AG09319 (cell line): ENCODE measurements around the gene SSH2.
"Not testable (repeated sequence)": the region's sequence is repeated elsewhere in the genome, so short reads cannot be mapped to it uniquely, and the experiment has no call there.

Source experiments
- DNase-seq: peaks from one replicate; pipeline ENCODE4 v3.0.0-alpha.2; 2010; ENCODE audit warnings: low read depth; ENCODE audit errors: extremely low read depth
- CTCF ChIP-seq: IDR thresholded peaks from 2 replicates; pipeline ENCODE4 v1.5.1; 2011; ENCODE audit warnings: low read depth, mild to moderate bottlenecking, inconsistent platforms, low read length, moderate library complexity

SSH2 gene

GRCh38 chr17:29653995-29654714, 275.9 kb downstream of the SSH2 start:
- no peak for TF ChIP-seq CTCF
- no peak for DNase-seq

- no peak for DNase-seq
- TF ChIP-seq CTCF = no peak
These were observed 277.1 kb downstream of the SSH2 start for GRCh38 chr17:29652976-29653375.

- not testable (repeated sequence) for DNase-seq
These were observed 278.1 kb downstream of the SSH2 start for GRCh38 chr17:29651913-29652312.

- DNase-seq = no peak
- TF ChIP-seq CTCF = no peak
These were observed 279.6 kb downstream of the SSH2 start for GRCh38 chr17:29650396-29650795.

GRCh38 chr17:29649359-29649758, 280.7 kb downstream of the SSH2 start:
- DNase-seq = no peak
- no peak for TF ChIP-seq CTCF

GRCh38 chr17:29648005-29648404, 282.0 kb downstream of the SSH2 start:
- no peak for DNase-seq
- no peak for TF ChIP-seq CTCF

GRCh38 chr17:29645515-29646051, 284.4 kb downstream of the SSH2 start:
- TF ChIP-seq CTCF = no peak
- peak; percentile 71 for DNase-seq

GRCh38 chr17:29643817-29644160, 286.2 kb downstream of the SSH2 start:
- DNase-seq = no peak
- TF ChIP-seq CTCF = no peak
